ENCODE results near the gene DYNC2H1.
A peak's percentile ranks its signal among the peaks of the same experiment; 100 is the strongest.

The DYNC2H1 gene

DNA sequence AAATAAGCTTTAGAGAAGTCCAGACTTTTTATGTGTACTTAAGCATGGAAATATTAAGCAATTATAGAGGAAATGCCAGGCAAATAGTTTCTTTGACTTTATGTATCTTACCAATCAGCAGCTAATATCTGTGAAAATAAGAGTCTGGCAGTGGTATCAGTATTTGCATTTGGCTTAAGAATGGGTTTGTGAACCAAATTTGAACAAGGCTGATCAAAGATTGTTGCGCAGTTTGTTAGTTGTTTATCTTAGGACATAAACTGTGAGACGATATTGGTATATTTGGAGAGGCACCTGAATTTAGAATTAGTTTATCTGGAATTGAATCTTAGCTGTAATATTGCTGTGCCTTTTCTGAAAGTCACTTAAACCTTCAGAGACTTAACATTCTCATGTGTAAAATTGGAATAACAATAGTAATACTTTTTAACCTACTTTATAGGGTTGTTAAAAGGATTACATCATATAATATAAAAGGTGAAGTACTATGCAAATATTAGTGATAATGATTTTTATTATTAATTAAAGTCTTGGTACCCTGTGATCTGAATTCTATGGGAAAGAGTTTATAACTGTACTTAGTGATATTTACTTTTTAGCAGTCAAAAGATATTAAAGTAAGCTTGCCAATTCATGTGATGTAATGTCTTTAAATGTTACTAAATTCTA, 66.4 kb downstream of the DYNC2H1 start:
- H3K36me3 ChIP-seq (ENCODE audit: control insufficient read depth, insufficient read depth, low read length): no peaks in the 10 kb centered on the region
- no peak overlapping the region for H3K4me3 ChIP-seq (replicated peaks; ENCODE audit: low read depth, low read length)
- no peaks in the 10 kb centered on the region for H3K27me3 ChIP-seq (replicated peaks; ENCODE audit: control insufficient read depth, insufficient read depth, low read length)
- DNase-seq (ENCODE audit: extremely low read depth, insufficient read length): no peak
- TF ChIP-seq, protein P1, sequence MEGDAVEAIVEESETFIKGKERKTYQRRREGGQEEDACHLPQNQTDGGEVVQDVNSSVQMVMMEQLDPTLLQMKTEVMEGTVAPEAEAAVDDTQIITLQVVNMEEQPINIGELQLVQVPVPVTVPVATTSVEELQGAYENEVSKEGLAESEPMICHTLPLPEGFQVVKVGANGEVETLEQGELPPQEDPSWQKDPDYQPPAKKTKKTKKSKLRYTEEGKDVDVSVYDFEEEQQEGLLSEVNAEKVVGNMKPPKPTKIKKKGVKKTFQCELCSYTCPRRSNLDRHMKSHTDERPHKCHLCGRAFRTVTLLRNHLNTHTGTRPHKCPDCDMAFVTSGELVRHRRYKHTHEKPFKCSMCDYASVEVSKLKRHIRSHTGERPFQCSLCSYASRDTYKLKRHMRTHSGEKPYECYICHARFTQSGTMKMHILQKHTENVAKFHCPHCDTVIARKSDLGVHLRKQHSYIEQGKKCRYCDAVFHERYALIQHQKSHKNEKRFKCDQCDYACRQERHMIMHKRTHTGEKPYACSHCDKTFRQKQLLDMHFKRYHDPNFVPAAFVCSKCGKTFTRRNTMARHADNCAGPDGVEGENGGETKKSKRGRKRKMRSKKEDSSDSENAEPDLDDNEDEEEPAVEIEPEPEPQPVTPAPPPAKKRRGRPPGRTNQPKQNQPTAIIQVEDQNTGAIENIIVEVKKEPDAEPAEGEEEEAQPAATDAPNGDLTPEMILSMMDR (IDR thresholded peaks at IDR 0.05; ENCODE audit: insufficient read depth, low read length, poor library complexity, severe bottlenecking): no peak

DNA sequence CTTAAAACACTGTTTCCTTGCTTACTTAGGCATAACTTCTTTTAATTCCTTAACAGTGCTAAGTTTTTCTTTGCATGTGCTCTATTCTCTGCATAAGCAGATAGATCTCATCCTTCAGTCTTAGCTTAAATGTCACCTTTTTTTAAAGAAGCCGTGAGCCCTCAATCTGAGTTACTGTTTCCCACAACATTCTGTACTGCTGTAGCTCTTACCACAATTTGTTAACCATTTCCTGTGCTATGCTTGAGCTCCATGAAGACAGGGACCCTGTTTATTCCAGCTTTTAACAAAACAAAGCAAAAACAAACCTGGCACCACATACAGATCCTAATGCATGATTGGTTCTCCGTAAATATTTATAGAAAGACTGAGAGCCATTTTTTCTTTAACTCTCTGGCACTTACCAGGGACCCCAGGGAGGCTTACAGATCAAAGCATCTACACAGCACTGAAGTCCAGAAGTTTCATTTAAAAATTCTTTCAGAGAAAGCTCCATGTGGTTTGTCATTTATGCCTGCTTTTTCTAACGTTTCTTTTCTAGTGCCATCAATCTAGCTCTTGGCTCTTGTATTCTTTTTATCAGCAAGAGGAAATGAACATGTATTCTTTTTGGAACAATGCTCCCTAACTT, 74.9 kb downstream of the DYNC2H1 start:
- Histone ChIP-seq H3K4me3 (replicated peaks; ENCODE audit: low read depth, low read length) (no peak overlapping the region), H3K36me3 (ENCODE audit: control insufficient read depth, insufficient read depth, low read length) (no peaks in the 10 kb centered on the region), H3K27me3 (replicated peaks; ENCODE audit: control insufficient read depth, insufficient read depth, low read length) (no peaks in the 10 kb centered on the region)
- TF ChIP-seq, protein P1 (IDR thresholded peaks at IDR 0.05; ENCODE audit: insufficient read depth, low read length, poor library complexity, severe bottlenecking): no peak
- DNase-seq (ENCODE audit: extremely low read depth, insufficient read length): no peak

DNA sequence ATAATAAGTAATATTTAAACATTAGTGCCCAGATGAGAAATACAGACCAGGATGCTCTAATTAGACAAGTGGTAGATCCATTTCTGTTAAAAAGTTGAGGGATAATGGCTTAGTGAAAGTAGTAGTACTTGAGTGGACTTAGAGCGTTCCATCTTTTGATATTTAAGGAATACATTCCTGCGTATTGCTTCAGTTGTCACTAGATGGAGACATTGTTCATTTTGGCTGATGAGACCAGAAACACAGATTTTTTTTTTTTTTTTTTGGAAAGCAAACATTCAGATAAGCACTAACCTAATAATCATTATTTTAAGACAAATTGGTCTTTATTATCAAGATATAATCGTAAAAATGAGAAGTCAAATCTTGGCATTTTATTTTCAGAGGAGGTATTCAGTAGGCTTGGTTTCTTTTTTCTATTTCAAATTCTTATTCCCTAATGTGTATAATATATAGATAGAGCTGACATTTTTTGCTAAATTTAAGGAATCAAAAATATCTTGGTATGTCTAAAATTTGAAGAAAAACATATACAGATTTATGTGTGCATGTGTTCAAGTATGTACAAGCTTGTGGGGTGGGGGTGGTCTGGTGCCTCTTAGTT, 92.9 kb downstream of the DYNC2H1 start:
- TF ChIP-seq, protein P1 (IDR thresholded peaks at IDR 0.05; ENCODE audit: insufficient read depth, low read length, poor library complexity, severe bottlenecking): peak; percentile 44
- DNase-seq (ENCODE audit: extremely low read depth, insufficient read length): no peak
- H3K4me3 ChIP-seq (replicated peaks; ENCODE audit: low read depth, low read length): no peak overlapping the region
- no peaks in the 10 kb centered on the region for H3K36me3 ChIP-seq (ENCODE audit: control insufficient read depth, insufficient read depth, low read length)
- H3K27me3 ChIP-seq (replicated peaks; ENCODE audit: control insufficient read depth, insufficient read depth, low read length): no peaks in the 10 kb centered on the region

DNA sequence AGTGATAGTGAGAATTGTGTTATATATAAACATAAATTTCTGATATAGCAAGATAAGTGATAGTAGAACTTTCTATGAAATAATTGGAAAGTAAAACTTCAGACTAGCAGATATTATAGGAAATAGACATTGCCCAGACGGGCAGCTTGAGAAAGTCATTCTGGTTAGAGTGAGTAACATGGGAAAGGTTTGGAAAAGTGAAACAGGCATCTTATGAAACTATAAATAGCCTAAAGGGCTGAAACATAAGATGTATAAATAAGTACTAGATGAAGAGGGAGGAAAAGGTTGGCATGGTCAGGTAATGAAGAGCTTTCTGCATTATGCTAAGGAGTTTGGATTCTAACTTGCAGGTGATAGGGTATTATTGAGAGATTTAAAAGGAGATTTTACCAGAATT, 101.3 kb downstream of the DYNC2H1 start:
- no peaks in the 10 kb centered on the region for H3K27me3 ChIP-seq (replicated peaks; ENCODE audit: control insufficient read depth, insufficient read depth, low read length)

DNA sequence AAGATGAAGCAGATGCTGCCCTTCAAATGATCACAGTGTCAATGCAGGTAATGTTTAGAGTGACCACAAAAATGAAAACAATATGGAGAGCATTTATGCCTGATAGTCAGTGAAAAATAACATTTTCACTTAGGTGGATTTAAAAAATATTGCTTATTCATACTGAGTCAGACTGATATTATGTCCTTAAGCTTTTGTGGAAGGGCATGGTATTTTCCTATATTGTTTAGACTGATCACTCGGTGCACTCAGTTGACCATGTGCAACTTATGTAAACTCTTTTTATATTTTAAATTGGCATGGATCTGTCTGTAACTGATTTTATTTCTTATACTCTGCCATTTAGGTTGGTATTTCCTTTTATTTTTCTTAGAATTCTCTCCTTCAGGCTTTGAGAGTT, 106.6 kb downstream of the DYNC2H1 start:
- no peaks in the 10 kb centered on the region for H3K36me3 ChIP-seq (ENCODE audit: control insufficient read depth, insufficient read depth, low read length)
- DNase-seq (ENCODE audit: extremely low read depth, insufficient read length): no peak
- TF ChIP-seq, protein P1 (IDR thresholded peaks at IDR 0.05; ENCODE audit: insufficient read depth, low read length, poor library complexity, severe bottlenecking): no peak
- H3K27me3 ChIP-seq (replicated peaks; ENCODE audit: control insufficient read depth, insufficient read depth, low read length): no peaks in the 10 kb centered on the region
- no peak overlapping the region for H3K4me3 ChIP-seq (replicated peaks; ENCODE audit: low read depth, low read length)

More for the DNA sequence above, 101.3 kb downstream of the DYNC2H1 start:
- TF ChIP-seq, protein P1 (IDR thresholded peaks at IDR 0.05; ENCODE audit: insufficient read depth, low read length, poor library complexity, severe bottlenecking): no peak
- Histone ChIP-seq H3K4me3 (replicated peaks; ENCODE audit: low read depth, low read length) (no peak overlapping the region), H3K36me3 (ENCODE audit: control insufficient read depth, insufficient read depth, low read length) (no peaks in the 10 kb centered on the region)
- DNase-seq (ENCODE audit: extremely low read depth, insufficient read length): no peak

Measured in GM06990 (cell line).